ENCODE data around the gene DPP6.

DPP6 gene

DNA sequence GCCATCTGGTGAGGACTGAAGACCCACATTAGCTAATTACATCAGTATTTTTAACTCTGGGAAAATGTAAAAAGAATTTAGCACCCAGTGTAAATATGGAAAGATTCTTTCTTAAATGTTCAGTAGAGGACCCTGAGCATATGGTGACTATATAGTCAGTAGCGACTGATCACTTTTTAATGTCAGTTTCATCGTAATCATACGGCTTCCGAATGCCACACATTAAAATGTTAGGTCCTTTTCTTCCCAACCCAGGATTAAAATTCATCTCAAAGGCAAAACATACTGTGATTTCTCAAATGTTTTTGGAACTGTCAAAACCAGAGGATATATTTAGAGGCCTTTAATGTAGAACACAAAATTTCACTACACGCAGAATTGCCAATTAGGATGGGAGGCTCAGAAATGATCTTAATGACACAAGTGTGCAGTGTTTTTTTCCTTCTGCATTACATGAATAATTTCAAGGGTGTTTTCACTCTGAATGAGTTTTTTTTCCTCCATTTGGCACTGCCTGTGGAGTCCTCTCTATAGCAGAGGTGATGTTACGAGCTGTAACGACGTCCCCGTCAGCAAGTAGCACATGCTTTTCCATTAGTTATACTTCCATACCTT, 568.0 kb downstream of the DPP6 start:
- DNase-seq (ENCODE audit: extremely low spot score), result no peak
- TF ChIP-seq, protein P1, sequence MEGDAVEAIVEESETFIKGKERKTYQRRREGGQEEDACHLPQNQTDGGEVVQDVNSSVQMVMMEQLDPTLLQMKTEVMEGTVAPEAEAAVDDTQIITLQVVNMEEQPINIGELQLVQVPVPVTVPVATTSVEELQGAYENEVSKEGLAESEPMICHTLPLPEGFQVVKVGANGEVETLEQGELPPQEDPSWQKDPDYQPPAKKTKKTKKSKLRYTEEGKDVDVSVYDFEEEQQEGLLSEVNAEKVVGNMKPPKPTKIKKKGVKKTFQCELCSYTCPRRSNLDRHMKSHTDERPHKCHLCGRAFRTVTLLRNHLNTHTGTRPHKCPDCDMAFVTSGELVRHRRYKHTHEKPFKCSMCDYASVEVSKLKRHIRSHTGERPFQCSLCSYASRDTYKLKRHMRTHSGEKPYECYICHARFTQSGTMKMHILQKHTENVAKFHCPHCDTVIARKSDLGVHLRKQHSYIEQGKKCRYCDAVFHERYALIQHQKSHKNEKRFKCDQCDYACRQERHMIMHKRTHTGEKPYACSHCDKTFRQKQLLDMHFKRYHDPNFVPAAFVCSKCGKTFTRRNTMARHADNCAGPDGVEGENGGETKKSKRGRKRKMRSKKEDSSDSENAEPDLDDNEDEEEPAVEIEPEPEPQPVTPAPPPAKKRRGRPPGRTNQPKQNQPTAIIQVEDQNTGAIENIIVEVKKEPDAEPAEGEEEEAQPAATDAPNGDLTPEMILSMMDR (IDR thresholded peaks at IDR 0.05; ENCODE audit: control extremely low read depth, extremely low read depth, low read depth, missing control alignments), result no peak
- ChIA-PET POLR2A (no interaction called here), CTCF (no interaction called here)

DNA sequence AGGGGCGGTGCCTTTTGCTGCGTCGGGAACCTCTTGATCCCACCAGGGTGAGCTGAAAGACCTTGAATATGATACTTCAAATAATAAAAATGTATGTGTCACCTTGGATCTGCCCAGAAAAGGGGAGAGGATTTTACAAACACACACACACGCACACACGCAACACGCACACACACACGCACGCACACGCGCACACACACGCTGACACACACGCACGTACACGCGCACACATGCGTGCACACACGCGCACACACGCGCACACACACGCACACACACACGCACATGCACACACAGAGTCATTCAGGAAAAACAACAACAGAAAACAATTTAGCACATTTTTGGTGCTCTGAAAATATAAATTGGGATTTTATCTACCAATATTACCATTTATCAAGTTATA, 571.2 kb downstream of the DPP6 start:
- POLR2A ChIA-PET, result no interaction called here
- CTCF ChIA-PET, result interaction anchor here (2.4 kb wide), 1 partner anchor 12 kb away, joined by 5 read pairs; no protein-coding TSS in a partner anchor
- TF ChIP-seq, protein P1 (IDR thresholded peaks at IDR 0.05; ENCODE audit: control extremely low read depth, extremely low read depth, low read depth, missing control alignments), result no peak
- no peak for DNase-seq (ENCODE audit: extremely low spot score)

DNA sequence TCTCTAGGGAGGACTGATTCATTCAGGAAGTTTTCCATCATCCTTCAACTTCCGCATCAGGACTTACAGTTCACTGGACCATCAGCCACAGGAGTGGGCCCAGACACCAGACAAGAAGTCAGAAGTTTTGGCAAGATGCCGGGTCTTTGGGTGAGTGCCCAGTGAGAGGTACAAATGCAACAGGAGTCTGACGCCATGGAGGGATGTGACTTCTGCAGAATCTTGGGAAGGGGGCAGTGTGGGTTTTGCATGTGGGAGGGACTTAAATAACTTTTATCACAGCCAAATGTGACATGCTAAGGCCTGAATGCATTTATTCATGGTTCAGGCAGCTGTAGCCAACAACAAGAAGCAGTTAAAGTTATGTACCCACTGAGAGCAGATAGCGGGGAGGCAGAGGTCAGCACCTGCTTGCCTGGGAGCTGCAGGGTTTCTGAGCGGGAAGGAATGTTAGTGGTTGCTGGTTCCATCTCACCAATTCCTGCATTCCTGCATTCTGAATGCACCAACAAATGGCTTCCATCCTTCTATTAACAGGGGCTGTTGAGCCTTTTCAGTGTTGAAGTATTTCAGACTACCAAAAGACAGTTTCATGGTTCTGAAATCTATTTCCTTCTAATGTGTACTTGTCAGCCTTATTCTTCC, 575.6 kb downstream of the DPP6 start:
- ChIA-PET POLR2A (no interaction called here), CTCF (no interaction called here)
- TF ChIP-seq, protein P1 (IDR thresholded peaks at IDR 0.05; ENCODE audit: control extremely low read depth, extremely low read depth, low read depth, missing control alignments), result no peak
- DNase-seq (ENCODE audit: extremely low spot score), result no peak

DNA sequence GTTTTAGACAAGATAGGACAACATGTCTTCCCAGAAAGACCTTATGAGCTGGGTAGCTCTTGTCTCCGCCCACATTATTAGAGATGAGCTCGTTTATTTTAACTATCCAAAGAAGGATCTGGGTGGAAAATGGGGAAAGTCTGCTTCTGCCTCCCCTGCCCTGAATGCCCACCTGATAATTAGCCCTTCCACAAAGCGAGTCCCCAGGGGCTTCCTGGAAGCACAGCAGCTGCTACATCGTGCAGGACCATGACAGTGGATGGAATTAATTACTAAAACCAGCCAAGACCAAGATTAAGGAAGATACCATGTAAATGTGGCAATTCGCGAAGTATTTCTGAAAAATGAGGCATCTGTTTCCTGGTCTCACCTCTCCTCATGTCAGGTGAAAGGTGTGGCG, 576.4 kb downstream of the DPP6 start:
- ChIA-PET CTCF (interaction anchor here (1.7 kb wide), 1 partner anchor 90 kb away, joined by 3 read pairs; no protein-coding TSS in a partner anchor), POLR2A (no interaction called here)
- TF ChIP-seq, protein P1 (IDR thresholded peaks at IDR 0.05; ENCODE audit: control extremely low read depth, extremely low read depth, low read depth, missing control alignments), result no peak
- DNase-seq (ENCODE audit: extremely low spot score), result no peak

DNA sequence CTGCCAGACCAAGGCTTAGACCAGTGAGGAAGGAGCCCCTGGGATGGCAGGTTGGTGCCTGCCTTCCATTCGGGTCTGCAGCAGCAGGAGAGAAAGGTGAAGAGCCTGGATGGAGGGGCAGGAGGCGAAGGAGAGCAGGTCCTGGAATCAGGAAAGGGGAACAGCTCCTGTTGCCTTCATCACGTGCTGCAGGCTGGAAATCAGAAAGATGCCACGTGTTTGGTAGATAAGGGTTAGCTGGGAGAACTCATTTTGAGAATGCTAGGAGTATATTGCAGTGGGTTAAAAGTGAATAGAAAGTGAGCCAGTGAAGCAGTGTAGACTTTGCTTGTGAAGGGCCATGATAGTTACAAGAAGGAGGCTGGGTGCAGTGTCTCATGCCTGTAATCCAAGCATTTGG, 579.0 kb downstream of the DPP6 start:
- POLR2A ChIA-PET, result no interaction called here
- no peak for DNase-seq (ENCODE audit: extremely low spot score)
- TF ChIP-seq, protein P1 (IDR thresholded peaks at IDR 0.05; ENCODE audit: control extremely low read depth, extremely low read depth, low read depth, missing control alignments), result no peak
- CTCF ChIA-PET, result no interaction called here

DNA sequence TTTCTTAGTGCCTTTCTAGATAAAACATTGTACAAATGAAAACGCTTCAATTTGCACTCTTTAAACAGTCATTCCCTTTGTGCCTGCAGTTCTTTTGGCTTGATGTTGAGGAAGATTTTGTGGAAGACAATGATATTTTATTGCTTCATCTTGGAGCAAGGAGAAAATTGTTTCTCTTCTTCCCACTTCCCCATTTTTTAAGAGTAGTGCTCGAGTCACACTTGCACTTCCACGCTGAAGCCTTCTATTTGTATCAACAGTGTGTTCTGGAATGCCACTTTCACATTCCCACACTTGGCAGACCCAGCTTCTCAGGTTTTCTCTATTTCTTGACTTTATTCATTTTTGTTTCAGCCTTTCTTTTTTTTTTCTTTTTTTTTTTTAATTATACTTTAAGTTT, 581.4 kb downstream of the DPP6 start:
- CTCF ChIA-PET, result no interaction called here
- DNase-seq (ENCODE audit: extremely low spot score), result no peak

More for the DNA sequence above, 581.4 kb downstream of the DPP6 start:
- TF ChIP-seq, protein P1 (IDR thresholded peaks at IDR 0.05; ENCODE audit: control extremely low read depth, extremely low read depth, low read depth, missing control alignments), result no peak
- POLR2A ChIA-PET, result no interaction called here

All from GM10248 (cell line).